ENCODE data around the gene TPRA1.

- TF ChIP-seq CTCF (conservative IDR thresholded peaks at IDR 0.05 in 1 of 2, IDR thresholded peaks at IDR 0.05 in 1 of 2; ENCODE audit: extremely low read depth in 1 of 2, insufficient read depth in 1 of 2, low read depth in 1 of 2, low read length in 2 of 2) (no peak), EZH2 (IDR thresholded peaks at IDR 0.05; ENCODE audit: borderline replicate concordance, low read length) (no peak)
Observed at GRCh38 chr3:127598841-127599570, 8.5 kb upstream of the TPRA1 start.

Measured in mammary epithelial cell (primary cell).